Measurements from ENCODE around the gene CASP6. TPM values are rescaled to one million over a fixed set of nuclear protein-coding genes. Genes with fewer than 3 reads are reported as not detected.
"Not testable (repeated sequence)": the region's sequence is repeated elsewhere in the genome, so short reads cannot be mapped to it uniquely, and the experiment has no call there.

Gene CASP6
- total RNA-seq, 2 donors from 2014 or later, result 10.5 to 11.6 TPM

DNA sequence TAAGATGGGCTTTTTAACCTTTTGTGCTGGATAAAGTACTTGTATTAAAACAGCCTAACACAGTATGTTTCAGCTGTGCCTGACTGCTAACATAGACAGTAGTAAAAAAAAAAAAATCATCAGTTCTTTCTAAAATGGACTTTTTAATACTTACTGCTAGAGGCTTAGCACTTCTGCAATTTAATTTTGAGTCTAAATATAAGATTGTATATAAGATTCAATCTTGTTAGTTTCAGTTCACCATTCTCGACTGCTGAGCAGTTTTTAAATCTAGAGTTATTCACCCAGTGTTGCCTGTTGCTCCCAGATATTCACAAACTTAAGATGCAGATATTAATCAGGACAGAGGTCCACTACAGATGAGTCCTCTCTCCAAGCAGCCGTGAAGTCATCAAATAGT, 19.9 kb upstream of the CASP6 start:
- no peak for DNase-seq (ENCODE audit: low spot score)
- intact Hi-C loops (cut with DNase I), result no loop called here

DNA sequence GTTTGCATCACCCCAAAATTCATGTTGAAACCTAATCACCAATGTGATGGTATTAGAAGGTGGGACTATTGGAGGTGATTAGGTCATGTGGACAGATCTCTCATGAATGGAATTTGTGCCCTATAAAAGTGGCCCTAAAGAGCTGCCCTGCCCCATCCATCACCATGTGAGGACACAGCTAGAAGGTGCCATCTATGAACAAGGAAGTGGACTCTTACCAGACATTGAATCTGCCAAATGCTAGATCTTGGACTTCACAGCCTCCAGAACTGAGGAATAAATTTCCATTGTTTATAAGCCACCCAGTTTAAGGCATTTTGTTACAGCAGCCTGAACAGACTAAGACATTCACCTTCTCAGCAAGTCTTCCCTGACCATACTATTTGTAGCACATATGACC, 19.1 kb upstream of the CASP6 start:
- DNase-seq (ENCODE audit: low spot score), result no peak
- intact Hi-C loops (cut with DNase I), result no loop called here

DNA sequence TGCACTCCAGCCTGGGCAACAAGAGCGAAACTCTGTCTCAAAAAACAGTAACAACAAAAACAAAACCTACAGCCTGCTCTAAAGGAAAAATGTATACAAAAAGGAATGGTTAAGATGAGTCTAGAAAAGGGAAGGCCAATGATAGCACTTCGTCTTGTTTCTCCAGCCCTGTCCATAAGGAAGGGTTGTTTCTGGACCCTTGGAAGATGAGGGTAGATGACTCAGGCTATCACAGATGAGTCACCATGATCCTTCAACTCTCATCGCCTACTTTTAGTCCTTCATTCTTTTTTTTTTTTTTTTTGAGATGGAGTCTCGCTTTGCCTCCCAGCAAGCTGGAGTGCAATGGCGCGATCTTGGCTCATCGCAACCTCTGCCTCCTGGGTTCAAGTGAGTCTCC, 17.8 kb upstream of the CASP6 start:
- DNase-seq (ENCODE audit: low spot score), result no peak
- intact Hi-C loops (cut with DNase I), result no loop called here

DNA sequence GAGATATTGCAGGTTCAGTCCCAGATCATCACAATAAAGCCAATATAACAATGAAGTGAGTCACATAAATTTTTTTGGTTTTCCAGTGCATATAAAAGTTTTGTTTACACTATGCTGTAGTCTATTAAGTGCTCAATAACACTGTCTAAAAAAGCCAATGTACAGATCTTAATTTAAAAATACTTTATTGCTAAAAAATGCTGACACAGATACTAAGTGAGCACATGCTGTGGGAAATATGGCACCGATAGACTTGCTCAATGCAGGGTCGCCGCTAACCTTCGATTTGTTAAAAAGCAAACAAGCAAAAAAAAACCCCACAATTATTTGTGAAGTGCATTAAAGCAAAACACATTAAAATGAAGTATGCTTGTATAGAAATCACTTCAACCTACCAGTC, 16.4 kb upstream of the CASP6 start:
- intact Hi-C loops (cut with DNase I), result no loop called here

DNA sequence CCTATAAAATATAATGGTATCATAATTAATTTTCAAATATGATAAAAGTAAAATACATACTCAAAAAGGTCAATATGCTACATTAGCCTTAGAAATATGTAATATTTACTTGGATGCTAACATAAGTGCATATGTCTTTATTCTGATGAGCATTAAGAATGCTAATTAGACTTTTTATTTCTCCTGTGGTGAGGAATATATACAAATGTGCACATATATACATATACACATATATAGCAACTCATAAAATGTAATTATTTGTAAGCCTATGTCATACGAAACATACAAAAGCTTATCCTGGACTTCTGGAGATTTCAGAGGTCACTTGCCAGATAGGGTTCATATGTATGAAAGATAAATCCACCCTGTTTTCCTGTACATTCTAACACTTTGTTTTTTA, 15.5 kb upstream of the CASP6 start:
- DNase-seq (ENCODE audit: low spot score), result no peak
- intact Hi-C loops (cut with DNase I), result no loop called here

More for the DNA sequence above, 16.4 kb upstream of the CASP6 start:
- no peak for DNase-seq (ENCODE audit: low spot score)

DNA sequence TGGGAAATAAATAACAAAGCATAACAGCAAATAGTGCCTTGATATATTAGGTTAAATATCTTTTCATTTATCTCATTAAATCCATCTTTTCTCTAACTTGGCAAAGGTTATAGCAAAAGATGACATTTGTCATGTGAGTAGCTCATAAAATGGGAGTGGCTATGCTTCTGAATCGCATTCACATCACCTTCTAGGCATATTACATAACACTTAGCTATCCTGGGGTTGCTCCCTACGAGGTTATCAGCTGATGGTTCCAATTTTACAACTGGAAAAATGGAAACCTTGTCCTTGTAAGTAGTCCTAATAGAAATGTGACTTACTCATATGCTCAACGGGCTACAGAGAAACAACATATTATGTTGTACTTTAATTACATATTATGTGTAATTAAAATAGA, 10.3 kb upstream of the CASP6 start:
- intact Hi-C loops (cut with DNase I), result no loop called here
- DNase-seq (ENCODE audit: low spot score), result no peak

DNA sequence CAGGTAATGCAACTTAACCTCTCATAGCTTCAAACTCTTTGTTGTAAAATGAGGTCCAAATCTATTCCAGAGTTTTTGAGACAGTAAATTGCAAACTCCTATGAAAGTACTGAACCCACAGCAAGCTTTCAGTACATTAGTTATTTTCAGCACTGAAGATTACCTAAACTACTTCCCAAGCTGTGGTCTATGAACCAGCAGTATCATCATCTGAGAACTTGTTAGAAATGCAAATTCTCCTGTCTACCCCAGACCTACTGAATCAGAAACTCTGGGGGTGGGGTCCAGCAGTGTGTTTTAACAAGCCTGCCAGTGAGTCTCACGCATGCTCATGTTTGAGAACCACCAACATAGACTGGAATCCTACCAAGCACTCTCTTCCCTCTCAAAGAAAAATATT, 5.7 kb upstream of the CASP6 start:
- intact Hi-C loops (cut with DNase I), result no loop called here
- DNase-seq (ENCODE audit: low spot score), result no peak

DNA sequence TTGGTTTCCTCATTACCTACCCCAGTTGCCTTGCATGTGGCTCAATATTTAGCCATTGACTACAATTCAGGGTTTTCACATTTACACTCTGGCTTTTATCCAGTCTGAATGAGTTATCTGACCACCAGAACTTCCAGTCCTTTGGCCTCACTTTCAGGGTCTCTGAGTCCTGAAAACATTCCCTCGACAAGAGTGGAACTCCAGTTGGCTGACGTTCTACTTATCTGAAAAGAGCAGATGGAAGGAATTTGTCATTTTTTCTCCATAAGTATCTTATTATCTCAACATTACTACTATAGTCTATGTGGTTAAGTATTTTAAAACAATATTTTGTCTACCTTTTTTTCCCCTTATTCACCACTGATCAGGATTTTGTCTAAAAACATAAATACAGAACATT, 5.2 kb upstream of the CASP6 start:
- no peak for DNase-seq (ENCODE audit: low spot score)
- intact Hi-C loops (cut with DNase I), result no loop called here

DNA sequence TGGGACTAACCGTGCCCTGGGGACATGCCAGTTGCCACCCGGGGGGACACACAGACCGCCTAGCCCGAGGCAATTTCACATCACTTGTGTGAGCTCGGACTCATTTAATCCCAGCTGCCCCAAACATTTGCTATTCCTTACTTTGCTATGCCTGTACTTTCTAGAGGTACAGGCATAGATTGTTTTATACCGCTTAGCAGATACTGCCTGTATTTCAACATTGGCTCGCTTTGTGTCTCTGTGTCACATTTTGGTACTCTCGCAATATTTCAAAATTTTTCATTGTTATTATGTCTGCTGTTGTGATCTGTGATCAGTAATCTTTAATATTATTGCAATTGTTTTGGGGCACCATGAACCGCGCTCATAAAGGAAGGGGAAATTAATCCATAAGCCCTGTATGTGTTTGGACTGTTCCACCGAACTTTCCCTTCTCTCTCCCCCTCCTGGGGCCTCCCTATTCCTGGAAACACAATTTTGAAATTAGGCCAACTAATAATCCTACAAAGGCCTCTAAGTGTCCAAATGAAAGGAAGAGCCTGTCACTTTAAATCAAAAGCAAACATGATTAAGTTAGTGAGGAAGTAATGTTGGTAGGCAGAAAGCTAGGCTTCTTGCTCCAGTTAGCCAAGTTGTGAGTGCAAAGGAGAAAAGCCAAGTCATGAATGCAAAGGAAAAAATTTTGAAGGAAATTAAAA, 568 bp upstream of the CASP6 start:
- intact Hi-C loops (cut with DNase I), result loop anchor here in 1 of 2 donors (5.0 kb wide), 1 partner anchor 113 kb away; the partner anchor contains the start of gene GAR1
- no peak for DNase-seq (ENCODE audit: low spot score)

DNA sequence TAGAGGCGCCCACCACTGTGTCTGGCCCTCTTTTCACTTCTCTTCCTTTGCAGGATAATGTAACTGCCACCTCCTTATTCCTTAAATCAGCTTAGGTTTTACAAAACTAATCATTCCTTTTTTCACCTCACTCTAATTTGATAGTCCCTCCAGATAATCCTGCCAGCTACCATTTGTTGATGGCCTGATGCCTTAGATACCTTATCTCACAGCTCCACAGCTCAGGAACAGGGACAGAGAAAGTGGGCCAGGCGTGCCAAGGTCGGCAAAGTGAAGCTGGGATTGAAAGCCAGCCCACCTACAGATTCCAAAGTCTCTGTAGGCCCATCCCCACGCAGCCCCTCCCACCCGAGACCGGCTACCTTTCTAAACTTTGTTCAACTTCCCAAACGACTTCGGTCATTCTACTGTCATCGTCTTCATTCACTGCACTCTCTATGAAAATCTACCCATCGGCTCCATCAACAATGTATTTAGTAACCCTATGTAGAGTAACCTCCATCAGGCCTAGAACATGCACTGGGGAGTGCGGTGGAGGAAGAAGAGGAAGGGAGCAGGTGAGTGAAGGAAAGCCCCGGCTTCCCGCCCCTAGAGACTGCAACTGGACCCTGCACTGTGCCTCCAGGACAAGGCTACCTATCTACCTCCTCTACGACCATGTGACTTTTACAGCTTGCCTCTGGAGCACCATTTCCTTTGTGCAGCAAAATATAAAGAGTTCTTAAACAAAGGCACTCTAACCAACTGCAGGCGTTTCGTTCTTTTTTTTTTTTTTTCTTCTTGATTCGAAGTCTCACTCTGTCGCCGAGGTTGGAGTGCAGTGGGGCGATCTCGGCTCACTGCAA, 1.5 kb downstream of the CASP6 start:
- intact Hi-C loops (cut with DNase I), result loop anchor here in 1 of 2 donors (5.0 kb wide), 1 partner anchor 116 kb away; the partner anchor contains the start of gene GAR1
- DNase-seq (ENCODE audit: low spot score), result no peak

DNA sequence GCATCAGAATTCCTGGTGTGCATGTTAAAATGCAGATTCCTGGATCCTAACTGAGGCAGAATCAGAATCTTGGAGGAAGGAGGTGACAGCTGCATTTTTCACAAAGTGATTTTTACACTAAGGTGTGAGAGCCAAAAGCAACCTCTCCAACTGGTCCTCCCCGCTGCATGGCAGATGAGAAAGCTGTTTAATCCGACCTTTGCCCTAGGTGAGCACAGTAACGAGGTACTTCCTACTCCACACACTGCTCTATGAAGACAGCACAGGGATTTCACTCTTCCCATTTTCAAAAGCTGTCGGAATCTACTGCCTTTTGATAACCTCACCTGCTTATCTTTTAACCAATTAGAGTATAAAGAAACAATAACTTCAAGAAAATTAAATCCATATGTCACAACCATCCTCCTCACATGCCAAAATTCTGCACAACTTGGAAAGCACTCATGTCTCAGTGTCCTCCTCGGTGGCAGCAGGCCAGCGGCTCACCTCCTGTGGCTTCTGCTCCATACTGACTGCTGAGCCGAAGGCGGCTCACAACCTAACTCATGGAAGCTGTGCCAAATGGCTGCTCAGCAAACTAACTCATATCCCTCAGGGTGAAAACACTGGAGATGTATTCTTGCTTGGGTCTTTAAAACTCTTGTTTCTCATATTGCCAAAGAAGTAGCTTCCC, 3.6 kb downstream of the CASP6 start:
- intact Hi-C loops (cut with DNase I), result loop anchor here in 1 of 2 donors (5.0 kb wide), 1 partner anchor 118 kb away; the partner anchor contains the start of gene GAR1
- no peak for DNase-seq (ENCODE audit: low spot score)

DNA sequence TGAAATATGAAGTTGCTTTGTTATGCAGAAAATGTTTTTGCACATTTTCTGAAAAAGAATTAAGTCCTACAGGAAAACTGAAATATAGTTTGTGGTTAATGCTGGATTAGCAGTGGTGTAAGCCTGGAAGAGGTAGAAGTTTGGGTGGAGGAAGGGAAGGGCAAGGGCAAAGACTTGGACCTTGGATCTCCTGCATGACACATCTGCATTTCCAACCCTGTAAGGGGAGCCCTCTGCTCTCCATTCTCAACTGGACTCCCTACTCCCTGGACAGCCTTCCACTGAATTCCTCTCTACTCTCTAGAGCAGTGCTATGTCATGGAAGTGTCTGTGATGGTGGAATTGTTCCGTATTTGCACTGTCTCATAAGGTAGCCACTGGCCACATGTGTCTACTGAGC, 4.6 kb downstream of the CASP6 start:
- DNase-seq (ENCODE audit: low spot score), result no peak
- intact Hi-C loops (cut with DNase I), result no loop called here

DNA sequence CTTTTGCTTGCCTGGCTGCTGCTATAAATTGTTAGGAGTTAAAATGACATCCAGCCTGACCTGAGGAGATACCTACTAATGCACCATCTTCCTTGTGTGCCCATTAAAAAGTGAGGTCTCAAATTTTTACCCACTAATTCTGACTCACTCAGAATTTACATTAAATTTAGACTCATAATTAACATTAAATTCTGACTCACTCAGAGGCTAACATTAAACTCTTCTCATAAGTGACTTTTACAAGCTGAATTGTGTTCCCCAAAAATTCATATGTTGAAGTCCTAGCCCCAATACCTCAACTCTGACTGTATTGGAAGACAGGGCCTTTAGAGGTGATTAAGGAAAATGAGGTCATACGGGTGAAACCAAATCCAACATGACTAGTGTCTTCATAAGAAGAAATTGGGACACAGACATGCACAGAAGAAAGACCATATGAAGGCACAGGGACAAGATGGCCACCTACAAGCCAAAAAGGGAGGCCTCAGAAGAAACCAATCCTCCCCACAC, 11.8 kb downstream of the CASP6 start:
- no peak for DNase-seq (ENCODE audit: low spot score)
- intact Hi-C loops (cut with DNase I), result no loop called here

DNA sequence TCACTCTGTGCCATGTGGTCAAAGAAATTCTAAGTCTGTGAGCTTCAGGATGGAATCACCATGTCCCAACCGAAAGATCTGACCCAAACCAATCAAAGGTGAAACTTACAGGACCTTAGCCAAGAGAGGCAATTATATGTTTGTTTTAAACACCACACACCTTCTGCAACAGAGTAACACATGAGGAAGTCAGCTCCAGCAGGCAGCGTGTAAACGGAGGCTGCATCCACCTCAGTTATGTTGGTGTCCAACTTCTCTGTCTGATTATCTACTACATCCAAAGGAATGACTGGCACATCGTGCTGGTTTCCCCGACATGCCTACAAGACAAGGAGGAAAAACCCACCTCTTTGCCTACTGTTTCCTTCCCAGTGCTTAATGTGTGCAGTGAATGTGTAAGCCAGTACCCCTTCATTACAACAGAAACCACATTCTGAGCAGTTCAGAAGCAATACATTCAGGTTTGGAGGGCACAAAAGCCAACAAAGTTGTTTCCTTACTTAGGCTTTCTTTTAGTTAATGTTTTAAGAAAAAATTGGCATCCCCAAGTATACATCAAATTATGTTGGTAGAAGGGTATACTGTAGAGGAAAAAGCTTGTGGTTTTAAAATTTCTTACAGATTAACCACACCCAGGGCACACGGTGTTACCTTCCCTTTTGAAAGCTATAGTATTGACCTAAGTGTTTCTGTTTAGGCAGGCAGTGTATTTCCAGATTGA, 12.4 kb downstream of the CASP6 start:
- intact Hi-C loops (cut with DNase I), result no loop called here
- no peak for DNase-seq (ENCODE audit: low spot score)

DNA sequence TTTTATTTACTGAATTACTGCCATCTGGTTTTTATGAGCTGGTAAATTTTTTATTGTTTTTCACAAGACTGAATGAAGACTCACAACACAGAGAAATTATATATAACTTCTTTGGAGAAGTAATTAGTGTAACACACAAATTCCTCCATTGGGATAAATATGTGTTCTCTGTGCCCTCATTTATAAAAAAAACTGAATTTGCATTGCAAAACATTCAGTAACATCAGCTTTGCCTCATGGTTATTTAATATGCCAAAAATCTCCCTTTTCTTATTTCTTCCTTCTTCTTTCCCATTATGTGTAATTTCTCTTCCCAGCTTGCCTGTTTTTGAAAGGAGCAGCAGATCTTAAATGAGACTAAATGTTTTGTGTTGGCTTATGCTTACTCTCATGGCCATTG, 18.5 kb downstream of the CASP6 start:
- intact Hi-C loops (cut with DNase I), result no loop called here
- no peak for DNase-seq (ENCODE audit: low spot score)

DNA sequence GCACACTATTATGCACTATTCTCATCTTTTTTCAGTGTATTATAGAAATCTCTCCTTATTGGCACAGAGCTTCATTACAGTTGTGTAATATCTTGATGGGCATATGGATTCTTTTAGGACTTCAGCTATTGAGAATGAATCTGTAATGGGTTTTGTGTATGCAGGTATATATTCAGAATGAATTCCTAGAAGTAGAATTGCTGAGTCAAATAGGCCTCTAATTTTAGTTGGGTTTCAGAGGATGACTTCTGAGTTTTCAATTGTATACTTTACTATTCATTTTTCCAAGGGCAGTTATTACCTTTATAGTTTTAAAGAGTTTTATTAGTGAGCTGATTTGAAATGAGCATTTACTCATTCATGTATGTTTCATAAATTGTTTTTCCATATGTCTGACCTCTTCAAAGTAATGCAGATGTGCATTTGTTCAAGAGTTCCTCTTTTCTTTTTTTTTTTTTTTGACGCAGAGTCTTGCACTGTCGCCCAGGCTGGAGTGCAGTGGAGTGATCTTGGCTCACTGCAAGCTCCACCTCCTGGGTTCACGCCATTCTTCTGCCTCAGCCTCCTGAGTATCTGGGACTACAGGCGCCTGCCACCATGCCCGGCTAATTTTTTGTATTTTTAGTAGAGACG, 19.5 kb downstream of the CASP6 start:
- no peak for DNase-seq (ENCODE audit: low spot score)
- intact Hi-C loops (cut with DNase I), result no loop called here

DNA sequence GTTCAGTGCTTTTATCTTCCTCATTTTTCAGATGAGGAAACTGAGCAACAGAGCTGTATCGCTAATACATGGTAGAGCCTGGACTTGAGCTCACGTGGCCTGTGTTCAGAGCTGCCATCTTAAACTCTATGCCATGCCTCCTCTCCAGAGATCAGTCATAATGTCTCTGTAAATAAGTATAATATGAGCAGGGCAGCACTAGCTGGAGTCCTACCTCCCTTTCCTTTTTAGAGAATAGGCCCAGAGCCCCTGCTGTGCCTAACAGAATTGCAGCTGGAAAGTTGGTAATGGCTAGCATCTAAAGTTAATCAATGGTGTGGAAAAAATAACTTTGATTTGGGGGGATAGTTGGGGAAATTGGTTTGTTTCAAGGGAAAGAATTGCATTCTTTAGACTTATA, 20.4 kb downstream of the CASP6 start:
- intact Hi-C loops (cut with DNase I), result no loop called here
- DNase-seq (ENCODE audit: low spot score), result no peak

DNA sequence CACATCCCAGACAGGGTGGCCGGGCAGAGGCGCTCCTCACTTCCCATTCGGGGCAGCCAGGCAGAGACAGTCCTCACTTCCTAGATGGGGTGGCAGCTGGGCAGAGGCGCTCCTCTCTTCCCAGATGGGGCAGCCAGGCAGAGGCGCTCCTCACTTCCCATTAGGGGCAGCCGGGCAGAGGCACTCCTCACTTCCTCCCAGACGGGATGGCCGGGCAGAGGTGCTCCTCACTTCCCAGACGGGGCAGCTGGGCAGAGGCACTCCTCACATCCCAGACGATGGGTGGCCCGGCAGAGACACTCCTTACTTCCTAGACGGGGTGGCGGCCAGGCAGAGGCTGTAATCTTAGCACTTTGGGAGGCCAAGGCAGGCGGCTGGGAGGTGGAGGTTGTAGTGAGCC, 24.3 kb downstream of the CASP6 start:
- intact Hi-C loops (cut with DNase I); DNase-seq (ENCODE audit: low spot score): not testable (repeated sequence)

DNA sequence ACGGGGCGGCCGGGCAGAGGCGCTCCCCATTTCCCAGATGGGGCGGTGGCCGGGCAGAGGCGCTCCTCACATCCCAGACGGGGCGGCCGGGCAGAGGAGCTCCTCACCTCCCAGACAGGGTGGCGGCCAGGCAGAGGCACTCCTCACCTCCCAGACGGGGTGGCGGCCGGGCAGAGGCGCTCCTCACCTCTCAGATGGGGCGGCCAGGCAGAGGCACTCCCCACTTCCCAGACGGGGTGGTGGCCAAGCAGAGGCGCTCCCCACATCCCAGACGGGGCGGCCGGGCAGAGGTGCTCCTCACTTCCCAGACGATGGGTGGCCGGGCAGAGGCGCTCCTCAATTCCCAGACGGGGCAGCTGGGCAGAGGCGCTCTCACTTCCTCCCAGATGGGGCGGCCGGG, 24.8 kb downstream of the CASP6 start:
- DNase-seq (ENCODE audit: low spot score); intact Hi-C loops (cut with DNase I): not testable (repeated sequence)

Measured in posterior vena cava (tissue), 2 donors.